K562 (cell line): ENCODE measurements around the gene MTHFR. TPM values are rescaled to one million over a fixed set of nuclear protein-coding genes. Genes with fewer than 3 reads are reported as not detected.

ENCODE experiments used
- CUX1 ChIP-seq: fragments of 200-800 bp; sonication (Bioruptor generic); IDR thresholded peaks from 2 replicates; pipeline ENCODE4 v1.6.1; 2016; ENCODE audit warnings: missing genetic modification characterization, missing compliant biosample characterization
- FOSL1 ChIP-seq: fragments of 200-800 bp; sonication (Bioruptor generic); conservative IDR thresholded peaks from 2 replicates; pipeline ENCODE4 v1.6.1; 2016; ENCODE audit warnings: missing genetic modification characterization, missing compliant biosample characterization
- GABPB1 ChIP-seq: sonication (generic); formaldehyde crosslinking; IDR thresholded peaks from 2 replicates; pipeline ENCODE4 v1.8.0; 2022; ENCODE audit warnings: mild to moderate bottlenecking, missing genetic modification reagents
- MEIS2 ChIP-seq: fragments of 450-650 bp; IDR thresholded peaks from 2 replicates; pipeline ENCODE4 v1.6.1; 2014; ENCODE audit warnings: mild to moderate bottlenecking; ENCODE audit not compliant: partially characterized antibody
- MTA1 ChIP-seq: fragments of 450-650 bp; IDR thresholded peaks from 2 replicates; pipeline ENCODE4 v1.6.1; 2017; ENCODE audit warnings: borderline replicate concordance
- NR2F6 ChIP-seq: fragments of 450-650 bp; formaldehyde crosslinking; IDR thresholded peaks from 2 replicates; pipeline ENCODE4 v1.4.0; 2020; ENCODE audit warnings: mild to moderate bottlenecking
- SIN3A ChIP-seq, 2 experiments: fragments of 150-350 bp in 1 of 2; IDR thresholded peaks; 2 replicates each; pipeline ENCODE4 v1.6.1; 2011 to 2016; ENCODE audit warnings: borderline replicate concordance in 2 of 2, low read depth in 2 of 2, low read length in 2 of 2, mild to moderate bottlenecking in 2 of 2, moderate library complexity in 2 of 2; ENCODE audit not compliant: control insufficient read depth in 1 of 2
- SRSF9 ChIP-seq: fragments of 200-400 bp; formaldehyde crosslinking; IDR thresholded peaks from 2 replicates; pipeline ENCODE4 v1.6.1; 2017; ENCODE audit warnings: low read depth, low read length, borderline replicate concordance
- TCFL5 ChIP-seq: fragments of 250-450 bp; sonication (Bioruptor Pico); conservative IDR thresholded peaks from 2 replicates; pipeline ENCODE4 v1.6.1; 2021; ENCODE audit warnings: mild to moderate bottlenecking, moderate library complexity, matching md5 sums
- UBTF ChIP-seq, 2 experiments: IDR thresholded peaks; 2 replicates each; pipeline ENCODE4 v1.6.1; 2012; ENCODE audit warnings: improper control_type of control experiment in 2 of 2, low read depth in 2 of 2, low read length in 2 of 2, borderline replicate concordance in 1 of 2
- ZNF384 ChIP-seq: IDR thresholded peaks from 2 replicates; pipeline ENCODE4 v1.6.1; 2012; ENCODE audit warnings: low read depth, low read length, improper control_type of control experiment
- ZNF395 ChIP-seq: fragments of 200-800 bp; sonication (Bioruptor generic); IDR thresholded peaks from 2 replicates; pipeline ENCODE4 v1.6.1; 2017; ENCODE audit warnings: missing genetic modification characterization, missing compliant biosample characterization
- polyA plus RNA-seq, 8 experiments: library from polyadenylated mRNA; depleted of rRNA in 4 of 8; stranded (reverse) in 5 of 8; unstranded in 3 of 8; fragments of >200 nt; fragmentation: Nextera tagmentation in 2 of 8; fragmentation: Illumina TruSeq in 1 of 8; extraction: Ambion mirVana in 2 of 8; extraction: Trizol in 1 of 8; gene quantifications; 2 replicates each; pipeline versions ENCODE4 v1.2.1 to v1.2.3, GENCODE V29; 2011 to 2014; ENCODE audit warnings: inconsistent platforms in 1 of 8, missing spikeins in 1 of 8
- total RNA-seq, 7 experiments: library from RNA; depleted of rRNA in 6 of 7; stranded (reverse); fragments of >200 nt in 6 of 7; fragmentation: Illumina TruSeq in 2 of 7; extraction: Trizol in 2 of 7; gene quantifications; 2 replicates each; pipeline versions ENCODE4 v1.2.1 to v1.2.3, GENCODE V29; 2011 to 2021; ENCODE audit warnings: low replicate concordance in 1 of 7

The MTHFR gene
- total and polyA plus RNA-seq, 9 of the 15 experiments (the other 6 are each of a cell fraction or from before 2014, with no cell fraction given) = 5.0 to 104 (median 62.6) TPM

GRCh38 chr1:11842154-11843041, 36.6 kb upstream of the MTHFR start (continued):
- TF ChIP-seq SIN3A (IDR thresholded peaks at IDR 0.05; ENCODE audit: borderline replicate concordance in 2 of 2, control insufficient read depth in 1 of 2, low read depth in 2 of 2, low read length in 2 of 2) (peak; percentile 74 to 79; a peak in 2 of 4 replicates), TCFL5 (CRISPR knock-in tag) (no peak), MEIS2 (peak; percentile 84), UBTF (IDR thresholded peaks at IDR 0.05; ENCODE audit: borderline replicate concordance in 1 of 2, low read depth in 2 of 2, low read length in 2 of 2) (0 out of 4 replicates have a peak, but pooled peaks of 1 of the 2 experiments have one; percentile 67), SRSF9 (no peak), NR2F6 (CRISPR knock-in tag) (no peak), FOSL1 (peak; percentile 70), MTA1 (peak; percentile 84), ZNF384 (no peak), CUX1 (no peak; the same call in 1 of the 2 replicates), GABPB1 (CRISPR knock-in tag) (peak; percentile 34; the same call in 1 of the 2 replicates), ZNF395 (CRISPR knock-in tag) (peak; percentile 92)
